8988T (cell line): ENCODE data around the gene KMT2E.
A peak's percentile ranks its signal among the peaks of the same experiment; 100 is the strongest.
"Not testable (repeated sequence)": the region's sequence is repeated elsewhere in the genome, so short reads cannot be mapped to it uniquely, and the experiment has no call there.

Source experiments
- DNase-seq: peaks from one replicate; pipeline ENCODE4 v3.0.0; 2011

The KMT2E gene

GRCh38 chr7:104982308-104983075 is 31.5 kb upstream of the KMT2E start:
- no peak for DNase-seq

GRCh38 chr7:104983076-104983577 is 30.9 kb upstream of the KMT2E start:
- no peak for DNase-seq

GRCh38 chr7:104983578-104984539 is 30.1 kb upstream of the KMT2E start:
- DNase-seq, result peak; percentile 61

GRCh38 chr7:104984585-104985258 is 29.3 kb upstream of the KMT2E start:
- DNase-seq, result no peak

- DNase-seq, result no peak
Measured at GRCh38 chr7:104985259-104985617, 28.8 kb upstream of the KMT2E start.

GRCh38 chr7:104986628-104987259 is 27.3 kb upstream of the KMT2E start:
- no peak for DNase-seq

GRCh38 chr7:104987403-104987802 is 26.6 kb upstream of the KMT2E start:
- DNase-seq, result not testable (repeated sequence)

- DNase-seq, result no peak
Measured at GRCh38 chr7:104990983-104991382, 23.0 kb upstream of the KMT2E start.

GRCh38 chr7:104992306-104992705 is 21.7 kb upstream of the KMT2E start:
- no peak for DNase-seq

DNA sequence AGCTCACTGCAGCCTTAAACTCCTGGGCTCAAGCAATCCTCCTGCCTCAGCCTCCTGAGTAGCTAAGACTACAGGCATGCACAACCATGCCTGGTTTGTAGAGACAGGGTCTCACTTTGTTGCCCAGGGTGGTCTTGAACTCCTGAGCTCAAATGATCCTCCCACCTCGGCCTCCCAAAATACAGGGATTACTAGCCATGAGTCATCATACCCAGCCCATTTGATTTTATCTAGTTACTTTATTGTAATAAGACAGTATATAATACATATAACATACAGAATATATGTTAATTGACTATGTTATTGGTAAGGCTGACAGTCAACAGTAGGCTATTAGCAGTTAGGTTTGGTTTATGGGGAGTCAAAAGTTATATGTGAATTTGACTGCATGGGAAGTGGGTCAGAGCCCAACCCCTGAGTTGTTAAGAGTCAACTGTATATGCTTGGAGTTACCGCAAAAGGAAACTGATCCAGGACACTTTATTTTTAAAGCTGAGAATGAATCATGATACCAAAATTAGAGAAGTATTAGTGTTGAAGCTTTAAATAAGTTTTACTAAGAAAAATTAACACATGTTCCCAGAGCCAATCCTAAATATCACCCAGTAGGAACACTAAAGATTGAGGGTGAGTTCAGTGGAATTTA is 20.7 kb upstream of the KMT2E start:
- no peak for DNase-seq

DNA sequence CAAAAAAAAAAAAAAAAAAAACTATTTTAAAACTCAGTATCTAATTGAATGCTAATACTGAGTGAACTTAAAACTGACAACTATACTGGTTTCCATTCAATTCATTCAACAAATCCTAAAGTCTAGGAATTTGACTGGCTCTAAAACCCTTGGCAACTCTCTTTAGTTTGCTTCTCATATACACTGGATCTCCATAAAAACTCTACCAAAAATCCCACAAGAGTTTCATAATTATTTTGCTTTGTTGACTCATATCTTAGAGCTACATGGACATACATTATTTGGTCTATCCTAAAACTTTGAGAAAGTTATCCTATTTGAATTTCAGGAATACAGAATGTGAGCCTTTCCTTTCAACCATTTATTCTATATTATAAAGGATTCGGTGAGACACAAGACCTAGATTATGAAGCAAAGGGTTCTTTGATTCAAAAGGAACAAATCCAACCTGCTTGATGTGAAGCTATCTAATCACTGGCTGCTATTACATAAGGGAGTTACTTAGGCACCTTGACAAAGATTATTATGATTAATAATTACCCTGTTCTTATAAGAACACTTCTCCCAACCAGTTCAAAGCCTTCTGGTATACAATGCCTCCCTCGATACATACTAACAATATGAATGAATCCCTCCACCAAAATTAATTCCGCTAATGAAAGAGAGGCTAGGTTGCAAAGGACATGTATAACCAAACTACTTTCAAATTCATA is 15.8 kb upstream of the KMT2E start:
- no peak for DNase-seq

DNA sequence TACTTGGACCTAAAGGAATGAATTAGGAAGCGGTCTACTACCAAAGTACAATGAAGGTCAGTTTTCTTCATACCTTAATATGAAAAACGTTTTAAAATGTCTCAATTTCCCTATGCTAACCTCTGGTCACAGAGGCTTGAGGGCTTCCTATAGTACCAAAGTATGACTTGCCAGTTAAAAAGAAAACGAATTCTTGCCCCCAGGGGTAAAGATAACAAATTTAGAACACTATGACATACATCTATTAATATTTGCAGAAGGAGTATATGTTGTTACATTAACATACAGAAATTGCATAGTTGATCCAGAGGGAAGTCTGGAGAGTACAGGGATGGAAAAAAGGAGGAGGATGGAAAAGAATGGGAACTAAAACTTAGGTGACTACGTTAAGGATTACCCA is 13.8 kb upstream of the KMT2E start:
- DNase-seq, result no peak

GRCh38 chr7:105000927-105001336 is 13.1 kb upstream of the KMT2E start:
- DNase-seq, result no peak

DNA sequence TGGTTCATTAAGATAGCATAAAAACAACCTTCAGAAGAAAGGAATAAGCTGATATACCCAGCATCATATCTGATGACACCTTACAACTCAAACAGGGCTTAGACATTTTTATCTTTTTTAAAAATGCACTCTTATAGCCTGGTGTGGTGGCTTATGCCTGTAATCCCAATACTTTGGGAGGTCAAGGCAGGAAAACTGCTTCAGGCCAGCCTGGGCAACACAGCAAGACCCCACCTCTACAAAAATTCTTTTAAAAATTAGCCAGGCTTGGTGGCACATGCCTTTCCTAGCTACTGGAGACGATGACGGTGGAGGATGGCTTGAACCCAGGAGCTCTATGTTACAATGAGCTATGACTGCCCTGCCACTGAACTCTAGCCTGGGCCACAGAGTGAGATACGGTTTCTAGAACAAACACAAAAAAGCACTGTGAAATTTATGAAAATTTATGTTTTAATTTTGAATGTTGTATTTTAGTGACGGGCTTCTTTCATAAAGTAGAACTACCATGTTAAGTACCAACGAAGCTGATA is 12.3 kb upstream of the KMT2E start:
- DNase-seq, result no peak

DNA sequence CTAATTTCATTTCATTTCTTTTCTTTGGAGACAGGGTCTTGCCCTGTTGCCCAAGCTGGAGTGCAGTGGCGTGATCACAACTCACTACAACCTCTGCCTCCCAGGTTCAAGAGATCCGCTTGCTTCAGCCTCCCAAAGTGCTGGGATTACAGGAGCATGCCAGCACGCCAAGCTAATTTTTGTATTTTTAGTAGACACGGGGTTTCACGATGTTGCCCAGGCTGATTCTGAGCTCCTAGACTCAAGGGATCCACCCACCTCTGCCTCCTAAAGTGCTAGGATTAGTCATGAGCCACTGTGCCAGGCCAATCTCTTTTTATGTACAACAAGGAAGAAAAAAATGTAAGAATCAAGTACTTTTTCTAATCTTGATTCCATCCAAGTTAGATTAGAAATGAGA is 10.7 kb upstream of the KMT2E start:
- DNase-seq, result no peak

DNA sequence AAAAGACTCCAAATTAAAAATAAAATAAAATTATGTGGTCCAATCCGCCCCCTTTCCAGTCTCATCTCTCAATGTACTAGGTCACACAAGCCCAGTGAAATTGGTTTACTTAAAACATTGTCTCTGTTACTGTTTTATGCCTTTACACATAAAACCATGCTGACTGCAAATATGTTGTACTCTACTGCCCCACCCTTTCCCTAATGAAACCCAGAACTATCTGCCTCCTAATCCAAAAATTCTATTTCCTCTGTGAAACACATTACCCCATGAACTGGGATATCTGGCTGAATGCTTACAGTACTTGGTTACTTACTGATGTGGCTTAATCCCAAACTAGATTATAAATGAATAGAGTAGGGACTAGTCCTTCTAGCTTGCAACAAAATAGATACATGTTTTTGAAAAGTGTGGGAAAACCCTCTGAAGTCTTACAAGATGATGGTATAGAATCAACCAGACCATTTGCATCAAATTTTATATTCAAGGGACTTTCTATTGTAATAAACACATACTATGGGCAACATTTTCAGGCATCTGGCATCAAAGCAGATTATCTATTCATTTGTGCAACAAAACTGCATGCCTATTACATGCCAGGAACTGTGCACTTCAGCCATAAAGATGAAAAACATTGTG is 10.0 kb upstream of the KMT2E start:
- DNase-seq, result no peak

- DNase-seq, result not testable (repeated sequence)
Measured at GRCh38 chr7:105005006-105005405, 9.0 kb upstream of the KMT2E start.

DNA sequence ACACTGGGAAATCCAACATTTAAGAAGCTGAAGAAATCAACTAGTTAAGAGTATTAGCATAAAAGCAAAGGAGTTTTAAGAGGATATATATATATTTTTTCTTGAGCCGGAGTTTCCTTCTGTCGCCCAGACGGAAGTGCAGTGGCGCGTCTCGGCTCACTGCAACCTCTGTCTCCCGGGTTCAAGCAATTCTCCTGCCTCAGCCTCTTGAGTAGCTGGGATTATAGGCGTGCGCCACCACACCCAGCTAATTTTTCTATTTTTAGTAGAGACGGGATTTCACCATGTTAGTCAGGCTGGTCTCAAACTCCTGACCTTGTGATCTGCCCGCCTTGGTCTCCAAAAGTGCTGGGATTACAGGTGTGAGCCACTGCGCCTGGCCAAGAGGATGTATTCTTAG is 8.5 kb upstream of the KMT2E start:
- DNase-seq, result not testable (repeated sequence)

DNA sequence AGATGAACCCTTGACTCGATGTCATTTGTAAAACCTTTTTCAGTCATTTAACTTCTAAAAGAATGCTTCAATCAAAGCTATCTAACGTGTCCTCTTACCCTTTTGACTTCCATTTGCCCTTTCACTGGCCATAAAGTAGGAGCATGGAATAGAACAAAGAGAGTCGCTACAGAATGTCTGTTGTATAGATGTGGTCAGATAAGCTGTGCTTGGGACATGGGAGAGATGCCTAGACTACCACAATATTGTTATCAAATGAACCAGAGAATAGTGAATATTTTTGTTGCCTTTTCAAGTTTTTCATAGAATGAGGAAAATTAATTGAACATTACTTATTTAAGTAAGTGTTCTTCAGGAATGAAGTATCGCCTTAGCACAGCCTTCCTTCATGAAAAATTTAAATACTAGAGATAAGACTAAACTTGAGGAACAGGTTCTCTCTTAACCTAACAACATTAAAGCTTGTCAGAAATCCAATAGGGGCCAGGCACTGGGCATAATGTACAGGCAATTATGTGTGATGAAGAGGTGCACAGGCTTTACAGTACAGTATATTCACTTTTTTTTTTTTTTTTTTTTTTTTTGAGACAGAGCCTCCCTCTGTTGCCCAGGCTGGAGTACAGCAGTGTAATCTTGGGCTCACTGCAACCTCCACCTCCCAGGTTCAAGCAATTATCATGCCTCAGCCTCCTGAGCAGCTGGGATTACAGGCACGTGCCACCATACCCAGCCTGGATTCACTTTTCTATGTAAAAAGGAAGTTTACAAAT is 7.5 kb upstream of the KMT2E start:
- DNase-seq, result no peak

GRCh38 chr7:105007298-105007697 is 6.7 kb upstream of the KMT2E start:
- no peak for DNase-seq
